ENCODE measurements around the gene TTC12.

TTC12 gene

DNA sequence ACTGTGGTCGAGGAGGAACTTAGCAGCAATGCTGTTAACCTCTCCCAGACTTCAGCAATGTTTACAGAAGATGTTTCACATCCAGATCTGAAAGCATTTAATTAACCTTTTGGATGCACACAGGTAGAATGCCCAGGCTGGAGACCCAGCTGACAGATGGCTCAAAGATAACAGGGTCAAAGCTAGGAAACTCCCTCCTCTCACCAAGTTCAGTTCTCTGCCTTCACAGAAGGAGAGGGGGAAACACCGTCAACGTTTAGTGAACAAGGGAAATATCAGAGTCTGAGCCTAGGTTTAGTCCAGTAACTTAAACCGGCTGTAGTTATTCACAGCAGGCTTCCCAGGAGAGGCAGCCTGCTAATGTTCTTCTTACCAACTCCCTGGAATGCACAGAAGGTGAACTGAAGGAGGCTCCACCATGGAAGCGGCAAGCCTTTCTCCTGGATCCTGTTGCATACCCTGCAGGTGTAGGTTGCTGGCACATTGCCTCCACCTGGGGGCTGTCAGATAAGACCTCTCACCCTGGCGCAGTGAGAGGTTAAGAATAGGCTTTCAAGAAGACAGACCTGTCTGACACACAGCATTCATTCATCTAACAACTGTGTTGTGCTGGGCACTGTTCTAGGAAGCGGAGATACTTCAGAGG lies 49.7 kb downstream of the TTC12 start:
- DNase-seq, result no peak
- Mint-ChIP-seq H3K4me3 (no peak overlapping the region), H3K27me3 (no peaks in the 10 kb centered on the region), H3K9me3 (no peaks in the 10 kb centered on the region), H3K36me3 (ENCODE audit: low read depth) (peaks cover 92% of the 10 kb centered on the region), H3K27ac (no peak overlapping the region), H3K4me1 (ENCODE audit: low read depth) (peaks cover 26% of the 10 kb centered on the region)

DNA sequence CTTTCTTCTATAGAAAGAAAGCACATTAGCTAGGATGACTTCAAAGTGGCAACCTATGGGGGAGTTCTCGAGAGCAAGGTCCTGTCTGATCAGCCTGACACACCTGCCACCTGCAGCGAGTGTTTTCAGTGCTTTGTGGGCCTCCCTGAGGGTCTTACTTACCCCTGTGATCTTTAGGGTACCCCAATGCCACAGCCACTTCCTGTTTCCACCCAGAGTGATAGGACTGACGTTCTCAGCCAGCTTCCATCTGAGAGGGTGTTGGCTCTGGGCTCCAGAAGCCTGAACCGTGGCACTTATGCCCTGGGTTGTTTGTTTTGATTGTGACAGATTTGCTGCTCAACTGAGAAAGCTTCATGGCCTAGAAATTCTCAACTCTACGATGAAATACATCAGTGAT lies 51.5 kb downstream of the TTC12 start:
- no peak for DNase-seq
- Mint-ChIP-seq H3K9me3 (no peaks in the 10 kb centered on the region), H3K27me3 (no peaks in the 10 kb centered on the region), H3K4me3 (no peak overlapping the region), H3K4me1 (ENCODE audit: low read depth) (peaks cover 26% of the 10 kb centered on the region), H3K27ac (peak overlapping the region; percentile 78), H3K36me3 (ENCODE audit: low read depth) (peaks cover 87% of the 10 kb centered on the region)

DNA sequence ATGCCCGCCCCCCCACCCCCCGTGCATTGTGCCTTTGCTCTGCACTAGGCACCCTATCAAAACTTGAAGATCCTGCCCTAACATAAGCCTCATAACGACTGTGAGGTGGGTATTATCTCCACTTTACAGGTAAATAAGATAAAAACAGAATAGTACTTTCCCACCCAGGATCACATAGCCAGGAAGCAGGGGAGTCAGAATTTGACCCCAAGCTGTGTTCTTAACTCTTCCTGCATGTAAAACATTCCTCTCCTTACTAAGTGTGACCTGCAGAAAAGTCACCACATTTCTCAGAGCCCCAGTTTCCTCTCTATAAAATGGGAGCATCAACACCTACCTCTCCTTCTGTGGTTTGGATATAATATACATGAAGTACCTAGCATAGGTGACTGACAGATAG lies 55.0 kb downstream of the TTC12 start:
- Mint-ChIP-seq H3K27me3 (no peaks in the 10 kb centered on the region), H3K27ac (no peak overlapping the region), H3K4me3 (no peak overlapping the region), H3K4me1 (ENCODE audit: low read depth) (peaks cover 17% of the 10 kb centered on the region), H3K36me3 (ENCODE audit: low read depth) (peaks cover 71% of the 10 kb centered on the region), H3K9me3 (no peaks in the 10 kb centered on the region)
- no peak for DNase-seq

DNA sequence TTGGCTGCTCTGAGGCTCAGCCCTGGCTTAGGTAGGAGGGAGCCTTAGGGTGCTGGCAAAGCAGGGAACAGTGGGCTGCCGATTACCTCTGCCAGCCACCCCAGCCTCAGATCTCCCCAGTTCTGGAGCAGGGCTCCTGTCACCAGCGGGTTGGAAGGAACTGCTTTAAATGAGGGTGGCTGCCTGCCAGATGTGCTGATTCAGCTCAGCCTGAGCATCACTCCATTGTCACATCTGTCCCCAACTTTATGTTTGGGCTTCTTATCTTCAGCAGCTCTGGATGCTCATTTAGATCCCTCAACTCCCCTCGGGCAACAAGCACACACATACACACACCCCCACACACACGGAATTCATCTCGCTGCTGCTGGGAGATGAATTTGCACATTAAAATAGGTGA lies 56.3 kb downstream of the TTC12 start:
- Mint-ChIP-seq H3K36me3 (ENCODE audit: low read depth) (peaks cover 61% of the 10 kb centered on the region), H3K27me3 (no peaks in the 10 kb centered on the region), H3K9me3 (no peaks in the 10 kb centered on the region), H3K4me3 (no peak overlapping the region), H3K27ac (no peak overlapping the region), H3K4me1 (ENCODE audit: low read depth) (peaks cover 11% of the 10 kb centered on the region)
- no peak for DNase-seq

DNA sequence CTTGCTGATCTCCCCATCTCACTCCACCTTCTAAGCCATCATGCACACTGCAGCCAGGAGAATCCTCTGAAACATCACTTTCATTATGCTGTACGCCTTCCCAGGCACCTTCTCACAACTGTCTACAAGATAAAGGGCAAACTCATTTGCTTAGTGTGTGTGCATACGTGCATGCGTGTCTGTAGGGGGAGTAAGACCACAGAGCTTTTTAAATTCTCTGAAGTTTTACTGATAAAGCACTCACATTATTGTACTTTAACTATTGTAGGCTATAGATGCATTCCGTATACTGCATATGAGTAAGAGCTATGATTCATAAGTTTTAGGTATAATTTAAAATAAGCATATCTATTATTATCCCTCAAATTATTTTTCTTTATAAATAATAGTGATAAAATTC lies 57.9 kb downstream of the TTC12 start:
- Mint-ChIP-seq H3K4me3 (no peak overlapping the region), H3K36me3 (ENCODE audit: low read depth) (peaks cover 45% of the 10 kb centered on the region), H3K27me3 (no peaks in the 10 kb centered on the region), H3K9me3 (no peaks in the 10 kb centered on the region), H3K4me1 (ENCODE audit: low read depth) (no peaks in the 10 kb centered on the region), H3K27ac (no peak overlapping the region)
- no peak for DNase-seq

DNA sequence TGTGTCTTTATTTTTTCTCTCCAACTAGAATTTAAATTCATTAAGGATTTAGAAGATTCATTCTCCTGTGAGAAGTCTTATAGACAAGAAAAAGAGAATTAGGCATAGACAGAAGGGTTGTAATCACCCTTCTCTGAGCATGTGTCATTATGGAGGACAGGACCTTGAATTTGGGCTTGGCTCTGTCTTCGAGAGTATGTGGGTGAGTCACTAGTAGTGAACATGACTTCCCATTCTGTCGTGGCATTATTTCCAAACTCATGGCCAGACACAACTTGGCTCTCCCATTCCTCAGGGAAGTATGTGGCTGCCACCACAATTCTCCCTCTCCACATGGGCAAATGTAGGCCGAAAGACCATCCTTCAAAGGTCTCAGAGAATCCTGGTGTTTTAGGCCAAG lies 58.9 kb downstream of the TTC12 start:
- Mint-ChIP-seq H3K4me1 (ENCODE audit: low read depth) (no peaks in the 10 kb centered on the region), H3K36me3 (ENCODE audit: low read depth) (peaks cover 37% of the 10 kb centered on the region), H3K9me3 (no peaks in the 10 kb centered on the region), H3K27ac (no peak overlapping the region), H3K4me3 (no peak overlapping the region), H3K27me3 (no peaks in the 10 kb centered on the region)
- no peak for DNase-seq

DNA sequence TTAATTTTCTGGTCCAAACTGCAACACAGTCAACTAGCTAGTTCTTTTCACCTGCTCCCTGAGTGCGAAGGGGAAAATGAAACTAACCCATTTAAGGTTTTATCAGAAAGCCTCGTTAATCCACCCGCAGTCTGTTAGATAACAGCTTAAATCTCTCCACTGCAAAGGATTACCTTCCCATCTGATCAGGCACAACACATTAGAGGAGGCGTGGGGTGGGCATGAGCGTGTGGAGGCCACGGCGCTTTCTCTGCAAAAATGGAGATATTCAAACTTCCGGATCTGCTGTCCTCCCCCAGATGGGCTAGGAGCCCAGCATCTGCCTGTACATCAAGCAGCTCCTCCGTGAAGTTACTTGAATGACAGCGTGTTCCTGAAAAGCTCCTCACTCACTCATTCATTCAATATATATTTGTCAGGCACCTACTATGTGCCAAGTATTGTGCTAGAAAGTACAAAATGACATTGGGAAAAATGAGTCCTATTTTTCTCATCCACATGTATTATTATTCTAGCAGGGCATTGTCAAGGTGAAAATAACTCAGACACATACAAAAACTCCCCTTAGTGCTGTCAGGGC lies 59.7 kb downstream of the TTC12 start:
- no peaks in the 10 kb centered on the region for H3K4me1 Mint-ChIP-seq (ENCODE audit: low read depth)
- no peak for DNase-seq
- H3K36me3 Mint-ChIP-seq (ENCODE audit: low read depth), result peaks cover 30% of the 10 kb centered on the region
- no peak overlapping the region for H3K4me3 Mint-ChIP-seq
- H3K27ac Mint-ChIP-seq, result no peak overlapping the region
- H3K27me3 Mint-ChIP-seq, result no peaks in the 10 kb centered on the region
- H3K9me3 Mint-ChIP-seq, result no peaks in the 10 kb centered on the region

DNA sequence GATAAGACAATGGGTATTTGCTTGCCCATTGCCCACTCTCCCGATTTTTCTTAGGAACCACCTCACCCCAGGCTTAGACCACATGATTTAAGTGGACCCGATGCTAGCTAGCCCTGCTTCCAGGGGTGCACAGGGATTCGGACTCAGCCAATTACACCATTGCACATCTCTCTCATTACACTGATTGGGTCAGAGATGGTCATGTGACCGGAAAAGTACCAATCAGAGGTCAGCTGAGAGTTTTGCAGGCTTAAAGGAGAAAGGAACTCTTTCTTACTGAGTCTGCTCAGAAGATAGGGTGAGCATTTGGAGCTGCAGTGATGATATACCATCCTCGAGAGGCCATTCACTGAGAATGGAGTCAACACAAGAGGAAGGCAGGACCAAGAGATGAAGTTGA lies 61.0 kb downstream of the TTC12 start:
- no peak overlapping the region for H3K4me3 Mint-ChIP-seq
- H3K27ac Mint-ChIP-seq, result no peak overlapping the region

DNA sequence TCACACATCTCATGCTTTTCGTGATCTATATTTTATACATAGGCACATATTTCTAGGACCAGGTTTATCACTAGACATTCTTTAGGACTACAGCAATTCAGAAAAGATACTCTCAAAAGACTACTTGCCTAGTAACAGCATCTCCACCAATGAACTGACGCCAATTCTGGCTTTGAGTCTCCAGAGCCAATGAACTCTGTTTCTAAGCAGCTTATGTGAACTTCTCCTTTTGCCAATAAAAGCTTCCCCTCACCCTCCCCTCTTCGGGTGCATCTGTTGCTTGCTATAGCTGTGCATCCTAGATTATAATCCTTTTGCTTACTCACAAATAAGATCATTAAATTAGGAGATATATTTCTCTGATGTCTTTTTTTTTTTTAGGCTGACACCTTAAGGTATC lies 61.8 kb downstream of the TTC12 start:
- no peaks in the 10 kb centered on the region for H3K4me1 Mint-ChIP-seq (ENCODE audit: low read depth)
- no peak overlapping the region for H3K27ac Mint-ChIP-seq
- no peak overlapping the region for H3K4me3 Mint-ChIP-seq
- peaks cover 30% of the 10 kb centered on the region for H3K36me3 Mint-ChIP-seq (ENCODE audit: low read depth)
- no peaks in the 10 kb centered on the region for H3K9me3 Mint-ChIP-seq
- DNase-seq, result no peak
- H3K27me3 Mint-ChIP-seq, result no peaks in the 10 kb centered on the region

More for the DNA sequence above, 61.0 kb downstream of the TTC12 start:
- no peak for DNase-seq
- Mint-ChIP-seq H3K9me3 (no peaks in the 10 kb centered on the region), H3K36me3 (ENCODE audit: low read depth) (peaks cover 29% of the 10 kb centered on the region), H3K27me3 (no peaks in the 10 kb centered on the region), H3K4me1 (ENCODE audit: low read depth) (no peaks in the 10 kb centered on the region)

DNA sequence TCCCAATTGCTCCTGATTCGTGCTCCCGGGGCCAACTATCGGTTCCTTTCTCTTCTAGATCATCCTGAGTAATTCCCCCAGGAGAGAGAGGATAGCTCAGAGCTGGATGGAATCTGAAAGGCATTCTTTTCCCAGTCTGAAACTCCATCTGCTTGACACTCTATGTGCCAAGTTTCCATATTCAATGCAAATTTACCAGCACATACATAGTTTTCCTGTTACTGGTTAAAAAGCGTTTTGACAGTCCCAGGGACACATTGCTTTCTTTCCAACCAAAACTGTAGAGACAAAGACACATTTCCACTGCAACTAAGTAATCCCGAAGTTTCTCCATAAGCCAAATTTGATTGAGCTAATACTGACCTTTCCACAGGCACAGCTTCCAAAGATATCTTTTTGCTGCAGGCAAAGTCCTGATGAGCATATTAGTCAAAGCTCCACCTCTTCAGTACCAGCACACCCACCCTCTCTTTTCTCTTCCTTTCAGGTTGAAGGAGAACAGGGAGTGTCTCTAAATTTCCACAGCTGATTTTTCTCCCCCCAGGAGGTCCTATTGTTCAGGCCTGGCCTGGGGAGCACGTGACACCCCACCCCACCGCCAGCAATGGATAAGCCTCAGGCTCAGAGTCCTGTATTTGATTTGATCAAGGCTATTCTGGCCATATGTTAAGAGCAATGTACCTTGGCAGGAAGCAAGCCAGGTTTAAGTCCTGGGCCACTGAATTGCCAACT lies 63.5 kb downstream of the TTC12 start:
- no peak for DNase-seq
- Mint-ChIP-seq H3K4me1 (ENCODE audit: low read depth) (no peaks in the 10 kb centered on the region), H3K36me3 (ENCODE audit: low read depth) (peaks cover 30% of the 10 kb centered on the region), H3K4me3 (no peak overlapping the region), H3K9me3 (no peaks in the 10 kb centered on the region), H3K27ac (no peak overlapping the region), H3K27me3 (no peaks in the 10 kb centered on the region)

DNA sequence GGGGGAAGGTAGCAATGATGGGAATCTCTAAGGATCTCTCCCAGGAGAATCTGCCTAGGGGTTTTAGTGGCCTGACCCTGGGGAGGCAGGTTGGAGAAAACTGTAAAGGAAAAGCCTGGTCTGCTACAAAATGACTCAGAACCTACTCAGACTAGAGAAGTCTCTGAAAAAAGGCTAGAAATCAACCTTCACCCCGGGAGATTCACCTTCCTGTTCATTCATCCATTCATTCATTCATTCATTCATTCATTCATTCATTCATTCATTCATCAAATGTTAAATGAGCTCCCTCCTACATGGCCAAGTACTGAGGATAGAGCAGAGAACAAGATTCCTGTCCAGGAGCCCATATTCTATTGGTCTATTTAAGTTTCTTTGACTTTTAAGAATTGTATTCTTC lies 64.3 kb downstream of the TTC12 start:
- no peaks in the 10 kb centered on the region for H3K27me3 Mint-ChIP-seq
- H3K36me3 Mint-ChIP-seq (ENCODE audit: low read depth), result peaks cover 26% of the 10 kb centered on the region
- no peaks in the 10 kb centered on the region for H3K9me3 Mint-ChIP-seq
- H3K4me1 Mint-ChIP-seq (ENCODE audit: low read depth), result no peaks in the 10 kb centered on the region
- no peak for DNase-seq
- no peak overlapping the region for H3K27ac Mint-ChIP-seq
- H3K4me3 Mint-ChIP-seq, result no peak overlapping the region

DNA sequence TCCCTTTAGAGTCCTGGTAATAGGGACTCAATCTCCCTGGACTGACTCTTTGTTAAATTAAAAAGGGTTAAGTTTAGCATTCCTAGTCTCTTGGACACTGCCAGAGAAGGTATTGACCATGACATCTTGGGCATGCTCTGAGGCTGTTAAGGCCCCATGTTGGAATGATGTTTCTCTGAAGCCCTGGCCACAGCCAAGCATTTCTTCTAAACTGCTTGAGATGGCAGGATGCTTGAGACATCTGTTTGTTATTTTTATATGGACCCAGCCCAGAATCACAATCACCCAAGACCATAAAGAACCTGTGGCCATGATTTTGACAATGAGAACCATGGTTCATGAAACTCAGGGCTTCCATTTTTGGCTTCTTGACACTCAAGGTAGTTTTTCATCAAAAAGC lies 67.7 kb downstream of the TTC12 start:
- H3K27ac Mint-ChIP-seq, result no peak overlapping the region
- H3K4me1 Mint-ChIP-seq (ENCODE audit: low read depth), result no peaks in the 10 kb centered on the region
- peaks cover 3% of the 10 kb centered on the region for H3K27me3 Mint-ChIP-seq
- no peaks in the 10 kb centered on the region for H3K9me3 Mint-ChIP-seq
- peaks cover 21% of the 10 kb centered on the region for H3K36me3 Mint-ChIP-seq (ENCODE audit: low read depth)
- no peak overlapping the region for H3K4me3 Mint-ChIP-seq
- no peak for DNase-seq

DNA sequence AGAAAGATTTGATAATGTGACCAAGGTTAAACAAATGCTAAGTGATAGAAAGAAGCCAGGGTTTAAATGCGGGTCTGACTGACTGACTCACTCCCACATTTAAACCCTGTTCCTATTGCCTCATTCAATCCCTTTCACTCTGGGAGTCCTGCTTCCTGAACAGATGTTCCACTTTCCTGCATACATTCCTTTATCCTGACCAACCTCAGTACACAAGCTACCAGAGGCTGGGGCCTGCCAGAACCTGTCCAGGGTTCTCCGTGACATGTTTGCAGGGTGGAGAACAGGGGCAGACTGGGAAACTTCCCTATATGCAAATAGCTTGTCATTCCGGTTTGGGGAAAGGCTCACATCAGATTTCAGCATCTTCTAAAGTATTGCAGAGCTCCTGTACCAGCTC lies 70.2 kb downstream of the TTC12 start:
- DNase-seq, result no peak
- Mint-ChIP-seq H3K27me3 (peaks cover 7% of the 10 kb centered on the region), H3K27ac (no peak overlapping the region), H3K36me3 (ENCODE audit: low read depth) (peaks cover 18% of the 10 kb centered on the region), H3K9me3 (no peaks in the 10 kb centered on the region), H3K4me1 (ENCODE audit: low read depth) (no peaks in the 10 kb centered on the region), H3K4me3 (no peak overlapping the region)

DNA sequence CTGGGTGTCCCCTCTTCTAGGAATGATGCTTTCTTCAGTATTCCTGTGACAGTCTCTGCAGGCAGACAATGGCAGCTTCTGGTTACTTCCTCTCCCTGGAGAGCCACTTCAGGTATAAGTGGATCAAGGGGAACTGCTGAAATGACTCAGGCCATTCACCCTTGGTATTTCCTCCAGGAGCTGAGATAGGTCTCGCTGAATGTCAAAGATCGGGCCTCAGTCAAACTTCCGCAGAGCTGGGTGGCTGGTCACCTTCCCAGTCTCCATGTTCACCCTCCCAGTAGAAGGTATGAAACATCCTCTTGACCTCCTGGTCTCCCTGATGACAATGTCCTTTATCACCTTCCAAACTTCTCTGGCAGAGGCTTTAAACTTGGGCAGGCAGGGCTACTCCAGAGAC lies 71.4 kb downstream of the TTC12 start:
- H3K9me3 Mint-ChIP-seq, result no peaks in the 10 kb centered on the region
- H3K4me3 Mint-ChIP-seq, result no peak overlapping the region
- H3K4me1 Mint-ChIP-seq (ENCODE audit: low read depth), result no peaks in the 10 kb centered on the region
- peaks cover 7% of the 10 kb centered on the region for H3K27me3 Mint-ChIP-seq
- peaks cover 9% of the 10 kb centered on the region for H3K36me3 Mint-ChIP-seq (ENCODE audit: low read depth)
- no peak overlapping the region for H3K27ac Mint-ChIP-seq
- DNase-seq, result no peak

DNA sequence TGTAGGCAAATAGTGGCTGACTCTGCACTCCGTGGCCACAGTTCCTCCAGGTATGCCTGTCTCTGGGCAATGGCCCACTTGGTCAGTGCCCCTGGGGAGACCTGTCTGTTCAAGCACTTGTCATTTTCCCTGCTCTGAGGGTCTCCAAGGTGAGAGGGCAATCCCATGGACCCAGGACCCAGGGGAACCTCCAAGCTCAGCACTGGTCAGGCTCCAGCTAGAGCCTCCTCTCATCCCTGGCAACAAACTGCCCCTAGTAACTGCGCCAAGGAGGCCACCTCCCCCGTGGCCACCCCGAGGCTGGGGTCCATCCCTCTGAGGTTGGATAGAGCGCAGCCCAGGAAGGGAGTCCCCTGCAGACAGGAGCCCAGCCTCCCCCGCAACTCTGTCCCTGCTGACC lies 72.5 kb downstream of the TTC12 start:
- no peak for DNase-seq
- Mint-ChIP-seq H3K4me1 (ENCODE audit: low read depth) (no peaks in the 10 kb centered on the region), H3K36me3 (ENCODE audit: low read depth) (peaks cover 6% of the 10 kb centered on the region), H3K27me3 (peaks cover 7% of the 10 kb centered on the region), H3K9me3 (no peaks in the 10 kb centered on the region), H3K4me3 (no peak overlapping the region), H3K27ac (no peak overlapping the region)

All from activated T-cell treated with anti-CD3 and anti-CD28 coated beads, Interleukin-2, amount 50 U/mL, for 24 hours (primary cell).